Stomach (tissue), 9 donors: Measurements from ENCODE around the gene RETREG2. TPM values are rescaled to one million over a fixed set of nuclear protein-coding genes. Genes with fewer than 3 reads are reported as not detected.

Source experiments
- DNase-seq, 2 donors: peaks; one replicate each; pipeline versions ENCODE4 v3.0.0 to v3.0.0-alpha.2; 2013 to 2019
- H3K27ac ChIP-seq, 5 donors: fragments of 200-600 bp in 4 of 5; sonication (generic) in 4 of 5; one replicate each; pipeline ENCODE4 v1.5.1; 2013 to 2019; ENCODE audit warnings: mild to moderate bottlenecking in 1 of 5, moderate library complexity in 1 of 5
- H3K27me3 ChIP-seq, 3 donors: fragments of 200-600 bp; sonication (generic); one replicate each; pipeline ENCODE4 v1.5.1; 2017 to 2019; ENCODE audit warnings: mixed run types in 1 of 3
- H3K36me3 ChIP-seq, 4 donors: fragments of 200-600 bp; sonication (generic); 1 replicate in 3 of 4; 2 replicates in 1 of 4; pipeline ENCODE4 v1.5.1; 2016 to 2019
- H3K4me1 ChIP-seq, 4 donors: fragments of 200-600 bp; sonication (generic); one replicate each; pipeline ENCODE4 v1.5.1; 2016 to 2019
- H3K4me3 ChIP-seq, 4 donors: fragments of 200-600 bp; sonication (generic) in 3 of 4; one replicate each; pipeline ENCODE4 v1.5.1; 2016 to 2019; ENCODE audit warnings: mild to moderate bottlenecking in 1 of 4
- H3K9me3 ChIP-seq, 4 donors: fragments of 200-600 bp; sonication (generic); one replicate each; pipeline ENCODE4 v1.5.1; 2016 to 2019
- CTCF ChIP-seq, 7 experiments: fragments of 450-650 bp in 4 of 7; fragments of 200-600 bp in 3 of 7; sonication (generic) in 3 of 7; IDR thresholded peaks; one replicate each; pipeline ENCODE4 v1.5.1; 2016 to 2019; ENCODE audit warnings: antibody characterized with exemption in 7 of 7, control low read depth in 2 of 7, mild to moderate bottlenecking in 1 of 7
- EP300 ChIP-seq: sonication (generic); formaldehyde crosslinking; IDR thresholded peaks from one replicate; pipeline ENCODE4 v1.6.1; 2017; ENCODE audit warnings: antibody characterized with exemption
- POLR2A ChIP-seq, 4 donors: fragments of 450-650 bp; IDR thresholded peaks; one replicate each; pipeline ENCODE4 v1.6.1; 2016; ENCODE audit warnings: antibody characterized with exemption in 4 of 4, control low read depth in 2 of 4, mild to moderate bottlenecking in 1 of 4, moderate library complexity in 1 of 4
- POLR2AphosphoS5 ChIP-seq, 3 donors: sonication (generic); formaldehyde crosslinking; IDR thresholded peaks; one replicate each; pipeline ENCODE4 v1.6.1; 2016; ENCODE audit warnings: antibody characterized with exemption in 3 of 3
- WGBS, 5 donors: extraction: QIAGEN DNeasy Blood & Tissue Kit in 3 of 5; methylation state at CpG; one replicate each; pipeline versions ENCODE4 v1.1.5 to v1.1.7; 2013 to 2018; 5-methylcytosine and 5-hydroxymethylcytosine counted together
- intact Hi-C: fragments of 100-400 bp; cut with DNase I; formaldehyde crosslinking; loops from one replicate; pipeline ENCODE4 v1.15.1; 2023; ENCODE audit warnings: low total_unique reads
- polyA plus RNA-seq, 3 donors: library from polyadenylated mRNA; stranded (reverse); fragments of 200-250 nt; gene quantifications; one replicate each; pipeline ENCODE4 v1.2.3, GENCODE V29; 2013
- total RNA-seq, 5 donors: library from RNA; depleted of rRNA; stranded (reverse); fragments of >200 nt; gene quantifications; one replicate each; pipeline versions ENCODE4 v1.1.0 to v1.2.3, GENCODE V29; 2014 to 2016
- donor health status: healthy with polysubstance abuse.
- donor health status: Bipolar disorder and iron deficiency.
- donor health status: healthy.

Gene RETREG2
- total and polyA plus RNA-seq, 8 donors: 23.9 to 97.3 (median 43.0) TPM

DNA sequence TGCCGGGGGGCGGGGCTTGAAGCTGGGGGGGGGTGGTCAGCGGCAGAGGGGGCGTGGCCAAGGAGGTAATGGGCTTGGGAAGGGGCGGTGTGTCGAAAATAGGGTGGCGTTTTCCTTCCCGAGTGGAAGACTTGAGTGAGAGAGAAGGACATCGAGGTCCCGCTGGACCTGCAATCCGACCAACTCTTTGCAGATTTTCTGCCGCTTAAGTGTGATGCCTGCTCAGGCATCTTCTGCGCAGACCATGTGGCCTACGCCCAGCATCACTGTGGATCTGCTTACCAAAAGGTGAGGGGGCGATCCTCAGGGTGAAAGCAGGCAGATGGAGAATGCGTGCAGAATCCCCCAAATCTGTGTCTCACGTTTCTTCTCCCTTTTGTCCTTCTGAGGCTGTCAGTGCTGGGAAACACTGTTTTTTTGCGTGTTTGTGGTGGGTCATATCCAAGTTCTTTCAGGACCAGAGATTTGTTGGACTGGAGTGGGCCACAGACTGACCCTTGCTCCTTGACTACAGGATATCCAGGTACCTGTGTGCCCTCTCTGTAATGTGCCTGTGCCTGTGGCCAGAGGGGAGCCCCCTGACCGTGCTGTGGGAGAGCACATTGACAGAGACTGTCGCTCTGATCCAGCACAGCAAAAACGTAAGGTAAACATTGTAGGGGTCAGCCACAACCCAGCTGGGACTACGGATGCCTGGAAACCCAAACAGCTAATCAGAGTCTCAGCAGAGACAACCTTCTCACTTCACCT lies 29.2 kb downstream of the RETREG2 start:
- Histone ChIP-seq H3K27me3 (no peaks in the 10 kb centered on the region), H3K4me1 (peaks cover 15 to 34% (median 25%) of the 10 kb centered on the region in 4 donors), H3K4me3 (peak overlapping the region; percentile 56 to 83 (median 64)), H3K9me3 (no peaks in the 10 kb centered on the region), H3K36me3 (peaks cover 28 to 42% (median 41%) of the 10 kb centered on the region in 4 donors), H3K27ac (peak overlapping the region; percentile 96 to 98 (median 97))
- WGBS, 5 donors: 7 to 14% (median 11%) methylated on average over 19 to 22 of the region's 22 CpGs
- DNase-seq: no peak
- intact Hi-C loops: no loop called here
- TF ChIP-seq CTCF (IDR thresholded peaks at IDR 0.05): no peak
- TF ChIP-seq EP300: no peak
- no peak for TF ChIP-seq POLR2AphosphoS5 (IDR thresholded peaks at IDR 0.05)
- TF ChIP-seq POLR2A (IDR thresholded peaks at IDR 0.05): no peak

DNA sequence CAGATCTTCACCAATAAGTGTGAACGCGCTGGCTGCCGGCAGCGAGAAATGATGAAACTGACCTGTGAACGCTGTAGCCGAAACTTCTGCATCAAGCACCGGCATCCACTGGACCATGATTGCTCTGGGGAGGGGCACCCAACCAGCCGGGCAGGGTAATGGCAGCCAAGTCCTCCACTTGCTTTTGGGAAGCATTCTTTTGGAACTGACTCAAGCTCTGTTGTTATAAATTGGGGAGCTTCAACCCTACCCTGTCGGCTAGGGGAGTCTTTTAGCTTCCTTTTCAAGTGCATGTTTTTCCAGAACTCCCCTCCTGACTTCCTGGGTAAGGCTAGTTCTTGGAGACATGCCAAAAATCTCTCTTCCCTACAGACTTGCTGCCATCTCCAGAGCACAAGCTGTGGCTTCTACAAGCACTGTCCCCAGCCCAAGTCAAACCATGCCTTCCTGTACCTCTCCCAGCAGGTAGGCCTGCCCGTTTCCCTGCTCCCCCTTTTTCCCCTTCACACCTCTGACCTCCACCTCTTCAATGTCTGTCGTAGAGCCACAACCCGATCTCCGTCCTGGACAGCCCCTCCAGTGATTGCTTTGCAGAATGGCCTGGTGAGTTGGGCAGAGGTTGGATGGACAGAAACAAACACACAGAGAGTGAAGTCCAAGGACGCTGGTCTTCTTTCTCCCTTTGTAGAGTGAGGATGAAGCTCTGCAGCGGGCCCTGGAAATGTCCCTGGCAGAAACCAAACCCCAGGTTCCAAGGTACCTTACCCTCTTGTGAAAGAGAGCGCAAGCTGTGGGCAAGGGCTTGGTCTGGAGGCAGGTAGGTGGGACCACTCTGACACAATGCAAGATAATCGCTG lies 30.0 kb downstream of the RETREG2 start:
- no peaks in the 10 kb centered on the region for H3K27me3 ChIP-seq
- no peaks in the 10 kb centered on the region for H3K9me3 ChIP-seq
- TF ChIP-seq POLR2A (IDR thresholded peaks at IDR 0.05) (no peak), CTCF (IDR thresholded peaks at IDR 0.05) (no peak), EP300 (no peak)
- intact Hi-C loops: no loop called here
- H3K4me3 ChIP-seq: peak overlapping the region in 3 of 4 donors; percentile 56 to 65 (median 63)
- peaks cover 15 to 34% (median 25%) of the 10 kb centered on the region in 4 donors for H3K4me1 ChIP-seq
- peak in 1 of 2 donors; percentile 46 for DNase-seq
- WGBS, 5 donors: 58 to 62% (median 61%) methylated on average over 17 of the region's 17 CpGs
- H3K27ac ChIP-seq: peak overlapping the region; percentile 96 to 98 (median 97)
- H3K36me3 ChIP-seq: peaks cover 36 to 50% (median 49%) of the 10 kb centered on the region in 4 donors

GRCh38 chr2:219209236-219210195 lies 31.4 kb downstream of the RETREG2 start:
- Histone ChIP-seq H3K27ac (peak overlapping the region in 4 of 5 donors; percentile 13 to 42 (median 38)), H3K4me1 (peaks cover 15 to 34% (median 25%) of the 10 kb centered on the region in 4 donors), H3K9me3 (no peaks in the 10 kb centered on the region), H3K4me3 (no peak overlapping the region), H3K27me3 (no peaks in the 10 kb centered on the region), H3K36me3 (peaks cover 48 to 64% (median 63%) of the 10 kb centered on the region in 4 donors)
- 74 to 80% (median 78%) methylated on average over 18 of the region's 18 CpGs for WGBS, 5 donors
- intact Hi-C loops: no loop called here
- no peak for TF ChIP-seq EP300
- no peak for TF ChIP-seq CTCF (IDR thresholded peaks at IDR 0.05)
- no peak for TF ChIP-seq POLR2AphosphoS5 (IDR thresholded peaks at IDR 0.05)
- no peak for TF ChIP-seq POLR2A (IDR thresholded peaks at IDR 0.05)
- no peak for DNase-seq
